Omental fat pad (tissue), 4 donors: ENCODE measurements around the gene RPRM. TPM values are rescaled to one million over a fixed set of nuclear protein-coding genes. Genes with fewer than 3 reads are reported as not detected.
"Not testable (repeated sequence)": the region's sequence is repeated elsewhere in the genome, so short reads cannot be mapped to it uniquely, and the experiment has no call there.

Source experiments
- ATAC-seq: fragments of 150-250 bp; one replicate; pipeline ENCODE4 v1.9.1; 2016; ENCODE audit warnings: mild to moderate bottlenecking, moderate library complexity; ENCODE audit not compliant: low FRiP score
- DNase-seq: peaks from one replicate; pipeline ENCODE4 v3.0.0-alpha.2; 2019; ENCODE audit warnings: low spot score
- total RNA-seq, 4 donors: library from RNA; depleted of rRNA; stranded (reverse); fragments of >200 nt; gene quantifications; one replicate each; pipeline ENCODE4 v1.1.0, GENCODE V29; 2016
- TF ChIP-seq, protein P1 (sequence below), 3 donors: fragments of 450-650 bp; IDR thresholded peaks; one replicate each; pipeline ENCODE4 v1.5.1; 2016 to 2017; ENCODE audit warnings: antibody characterized with exemption in 3 of 3, mild to moderate bottlenecking in 3 of 3, moderate library complexity in 2 of 3

The RPRM gene
- total RNA-seq, 4 donors from 2014 or later, result 3.6 to 35.4 (median 15.1) TPM; not detected in 1

DNA sequence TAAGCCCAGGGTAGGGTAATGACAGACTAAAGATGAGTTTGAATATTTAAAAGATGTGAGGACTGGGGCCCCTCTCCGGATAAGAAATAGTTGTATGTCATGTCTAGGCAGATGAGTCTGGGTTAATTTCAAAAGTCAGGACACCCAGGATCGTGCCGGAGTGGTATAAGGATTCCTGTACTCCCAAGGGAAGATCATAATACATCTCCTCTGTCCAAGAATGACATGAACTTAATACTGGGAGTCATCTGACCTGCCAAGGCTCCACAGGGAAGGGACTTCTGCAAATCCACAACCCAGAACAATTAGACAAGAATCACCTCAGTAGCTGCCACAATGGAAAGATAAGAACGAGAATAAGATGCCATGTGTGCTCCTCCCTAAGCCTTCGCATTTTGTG is 17.1 kb downstream of the RPRM start:
- DNase-seq (no peak), ATAC-seq (no peak)
- TF ChIP-seq, protein P1, sequence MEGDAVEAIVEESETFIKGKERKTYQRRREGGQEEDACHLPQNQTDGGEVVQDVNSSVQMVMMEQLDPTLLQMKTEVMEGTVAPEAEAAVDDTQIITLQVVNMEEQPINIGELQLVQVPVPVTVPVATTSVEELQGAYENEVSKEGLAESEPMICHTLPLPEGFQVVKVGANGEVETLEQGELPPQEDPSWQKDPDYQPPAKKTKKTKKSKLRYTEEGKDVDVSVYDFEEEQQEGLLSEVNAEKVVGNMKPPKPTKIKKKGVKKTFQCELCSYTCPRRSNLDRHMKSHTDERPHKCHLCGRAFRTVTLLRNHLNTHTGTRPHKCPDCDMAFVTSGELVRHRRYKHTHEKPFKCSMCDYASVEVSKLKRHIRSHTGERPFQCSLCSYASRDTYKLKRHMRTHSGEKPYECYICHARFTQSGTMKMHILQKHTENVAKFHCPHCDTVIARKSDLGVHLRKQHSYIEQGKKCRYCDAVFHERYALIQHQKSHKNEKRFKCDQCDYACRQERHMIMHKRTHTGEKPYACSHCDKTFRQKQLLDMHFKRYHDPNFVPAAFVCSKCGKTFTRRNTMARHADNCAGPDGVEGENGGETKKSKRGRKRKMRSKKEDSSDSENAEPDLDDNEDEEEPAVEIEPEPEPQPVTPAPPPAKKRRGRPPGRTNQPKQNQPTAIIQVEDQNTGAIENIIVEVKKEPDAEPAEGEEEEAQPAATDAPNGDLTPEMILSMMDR (IDR thresholded peaks at IDR 0.05), result no peak

DNA sequence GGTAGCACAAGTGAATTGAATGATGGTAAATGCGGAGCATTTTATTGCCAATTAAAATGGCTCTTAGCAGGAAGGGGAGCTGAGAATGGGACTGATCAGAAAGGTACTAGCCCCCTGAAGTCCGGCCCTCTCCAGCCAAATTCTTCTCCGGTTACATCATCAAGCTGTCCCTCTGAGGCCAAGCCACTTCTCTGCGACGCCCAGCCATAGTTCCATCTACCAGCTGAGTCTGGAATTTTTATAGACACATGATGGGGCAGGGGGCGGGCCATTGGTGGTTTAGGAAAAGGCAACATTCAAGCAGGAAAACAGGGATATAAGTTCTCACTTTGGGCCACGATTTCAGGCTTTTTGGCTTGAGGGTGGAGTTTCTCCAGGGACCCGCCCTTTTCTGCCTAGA is 22.7 kb downstream of the RPRM start:
- TF ChIP-seq, protein P1 (IDR thresholded peaks at IDR 0.05), result no peak
- no peak for ATAC-seq
- no peak for DNase-seq

DNA sequence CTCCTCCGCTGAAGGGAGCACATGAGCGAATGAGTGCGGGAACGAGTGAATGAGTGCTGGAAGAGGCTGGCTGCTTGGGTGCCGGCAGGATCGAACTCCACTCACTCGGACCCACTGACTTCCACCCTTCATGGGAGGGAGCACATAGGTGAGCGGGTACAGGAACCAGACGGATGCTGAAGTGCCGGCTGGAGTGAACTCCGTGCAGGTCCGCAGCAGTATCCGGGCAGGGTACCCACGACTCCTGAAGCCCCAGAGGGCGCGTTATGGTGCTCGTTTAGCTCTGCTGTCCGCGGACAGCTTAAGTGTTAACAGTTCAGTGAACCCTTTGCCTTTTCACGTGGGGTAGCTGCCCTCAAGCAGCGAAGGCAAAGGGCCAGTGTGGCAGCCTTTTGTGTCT is 23.2 kb downstream of the RPRM start:
- no peak for DNase-seq
- no peak for ATAC-seq
- TF ChIP-seq, protein P1 (IDR thresholded peaks at IDR 0.05), result no peak

DNA sequence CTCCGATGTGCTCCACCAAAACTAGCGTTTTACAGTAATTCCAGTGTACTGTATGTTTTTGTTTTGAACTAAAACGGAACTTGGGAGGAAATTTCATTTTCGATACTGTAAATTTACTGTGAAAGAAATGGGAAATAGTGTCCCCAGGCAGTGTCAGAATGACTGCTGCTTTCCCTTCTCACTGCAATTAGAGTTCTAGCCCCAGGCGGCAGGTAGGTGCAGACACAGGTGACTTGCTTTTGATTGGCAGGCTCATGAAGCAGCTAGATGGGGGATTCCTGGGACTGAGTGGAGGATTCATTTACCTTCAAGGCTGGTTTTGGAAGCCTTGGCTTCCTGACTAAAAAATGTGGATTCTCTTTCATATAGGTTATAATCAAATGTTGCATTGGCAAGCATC is 27.0 kb downstream of the RPRM start:
- TF ChIP-seq, protein P1 (IDR thresholded peaks at IDR 0.05), result no peak
- DNase-seq (no peak), ATAC-seq (no peak)

DNA sequence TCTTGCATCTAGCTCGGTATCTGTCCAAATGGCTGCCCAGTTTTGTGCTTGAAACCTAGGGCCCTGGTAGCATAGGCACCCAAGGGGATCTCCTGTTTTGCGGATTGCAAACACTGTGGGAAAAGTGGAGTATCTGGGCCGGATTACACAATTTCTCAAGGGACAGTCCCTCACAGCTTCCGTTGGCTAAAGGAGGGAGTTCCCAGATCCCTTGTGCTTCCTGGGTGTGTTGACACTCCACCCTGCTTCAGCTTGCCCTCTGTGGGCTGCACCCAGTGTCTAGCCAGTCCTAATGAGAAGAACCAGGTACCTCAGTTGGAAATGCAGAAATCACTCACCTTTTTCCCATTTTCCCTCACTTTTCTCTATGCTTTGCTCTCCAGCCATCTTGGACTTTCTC is 35.5 kb downstream of the RPRM start:
- no peak for ATAC-seq
- TF ChIP-seq, protein P1 (IDR thresholded peaks at IDR 0.05), result no peak
- DNase-seq, result no peak

DNA sequence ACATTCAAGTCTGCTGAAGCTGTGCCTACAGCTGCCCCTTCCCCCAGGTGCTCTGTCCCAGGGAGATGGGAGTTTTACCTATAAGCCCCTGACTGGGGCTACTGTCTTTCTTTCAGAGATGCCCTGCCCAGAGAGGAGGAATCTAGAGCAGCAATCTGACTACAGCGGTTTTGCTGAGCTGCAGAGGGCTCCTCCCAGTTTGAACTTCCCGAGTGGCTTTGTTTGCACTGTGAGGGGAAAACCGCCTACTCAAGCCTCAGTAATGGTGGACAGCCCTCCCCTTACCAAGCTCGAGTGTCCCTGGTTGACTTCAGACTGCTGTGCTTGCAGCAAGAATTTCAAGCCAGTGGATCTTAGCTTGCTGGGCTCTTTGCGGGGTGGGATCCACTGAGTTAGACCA is 35.9 kb downstream of the RPRM start:
- ATAC-seq, DNase-seq: not testable (repeated sequence)

DNA sequence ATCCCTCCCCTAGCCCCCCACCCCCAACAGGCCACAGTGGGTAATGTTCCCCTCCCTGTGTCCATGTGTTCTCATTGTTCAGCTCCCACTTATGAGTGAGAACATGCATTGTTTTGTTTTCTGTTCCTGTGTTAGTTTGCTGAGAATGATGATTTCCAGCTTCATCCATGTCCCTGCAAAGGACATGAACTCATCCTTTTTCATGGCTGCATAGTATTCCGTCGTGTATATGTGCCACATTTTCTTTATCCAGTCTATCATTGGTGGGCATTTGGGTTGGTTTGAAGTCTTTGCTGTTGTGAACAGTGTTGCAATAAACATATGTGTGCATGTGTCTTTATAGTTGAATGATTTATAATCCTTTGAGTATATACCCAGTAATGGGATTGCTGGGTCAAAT is 38.5 kb downstream of the RPRM start:
- not testable (repeated sequence) for DNase-seq

DNA sequence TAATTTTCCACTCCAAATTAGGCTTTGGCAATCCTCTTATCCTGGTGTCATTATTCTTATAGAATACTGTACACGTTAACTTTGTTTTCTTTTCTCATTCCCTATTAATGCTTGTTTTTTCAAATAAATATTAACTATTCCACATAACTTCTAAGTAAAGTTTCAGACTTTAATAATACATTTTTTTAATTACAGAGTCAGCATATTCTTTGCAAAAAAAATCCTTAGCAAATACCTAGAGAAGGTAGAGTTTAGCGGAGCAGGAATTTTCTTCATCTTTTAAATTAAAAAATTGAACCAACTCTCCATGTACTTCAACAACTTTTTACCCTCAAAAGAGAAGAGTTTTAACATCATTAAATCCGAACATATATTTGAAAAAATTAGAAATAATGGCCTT is 45.2 kb downstream of the RPRM start:
- no peak for DNase-seq
- ATAC-seq, result no peak
- TF ChIP-seq, protein P1 (IDR thresholded peaks at IDR 0.05), result no peak

More for the DNA sequence above, 38.5 kb downstream of the RPRM start:
- not testable (repeated sequence) for ATAC-seq
